ENCODE measurements around the gene CLEC3B.

Gene CLEC3B

DNA sequence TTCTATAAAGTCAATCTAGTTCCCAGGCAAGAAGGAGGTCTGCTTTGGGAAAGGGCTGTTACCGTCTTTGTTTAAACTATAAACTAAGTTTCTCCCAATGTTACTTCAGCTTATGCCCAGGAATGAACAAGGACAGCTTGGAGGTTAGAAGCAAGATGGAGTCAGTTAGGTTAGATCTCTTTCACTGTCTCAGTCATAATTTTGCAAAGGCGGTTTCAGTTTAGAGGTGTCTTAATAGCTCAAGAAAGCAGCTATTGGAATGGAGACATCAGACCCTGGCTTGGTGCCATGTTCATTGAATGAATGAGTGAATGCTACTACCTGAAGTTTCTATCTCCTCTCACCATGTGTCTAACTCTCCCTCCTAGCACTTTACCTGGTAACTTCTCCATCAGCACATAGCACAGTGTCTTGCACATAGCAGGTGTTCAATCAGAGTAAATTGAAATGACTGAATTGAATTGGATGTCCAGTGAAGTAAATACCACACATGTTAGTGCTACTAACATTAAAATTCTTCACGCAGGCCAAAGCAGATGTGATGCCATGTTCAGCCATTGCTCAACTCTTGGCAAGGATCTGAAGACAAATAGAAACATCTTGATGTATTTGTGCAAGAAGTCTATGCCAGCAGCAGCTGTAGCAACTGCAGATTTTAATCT, 28.2 kb downstream of the CLEC3B start:
- Histone ChIP-seq H3K4me1 (no peaks in the 10 kb centered on the region), H3K4me3 (no peak overlapping the region), H3K9me3 (no peaks in the 10 kb centered on the region), H3K27me3 (ENCODE audit: low read depth) (peaks cover 3% of the 10 kb centered on the region; the same call in 1 of the 2 replicates), H3K36me3 (replicated peaks) (no peaks in the 10 kb centered on the region)
- in situ Hi-C loops (cut with MboI; ENCODE audit: low sequenced_read_pairs): no loop called here
- no peak for DNase-seq (ENCODE audit: low spot score in 2 of 2)

DNA sequence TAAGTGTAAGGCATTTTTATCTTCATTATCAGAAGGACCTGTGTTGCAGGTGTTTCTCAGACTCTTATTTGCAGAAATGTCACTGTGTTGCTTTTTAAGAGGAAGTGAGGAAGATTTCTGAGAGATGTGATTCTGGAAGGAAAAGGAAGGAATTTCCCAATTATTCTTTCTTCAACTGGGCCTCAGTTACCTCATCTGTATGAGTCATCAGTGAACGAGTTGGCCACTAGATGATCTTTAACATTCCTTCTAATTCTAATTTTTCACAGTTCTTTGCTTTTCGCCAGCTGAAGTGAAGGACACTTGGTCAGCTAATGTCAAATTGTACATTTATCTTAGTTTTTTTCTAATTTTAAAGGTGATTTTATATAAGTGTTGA, 28.9 kb downstream of the CLEC3B start:
- in situ Hi-C loops (cut with MboI; ENCODE audit: low sequenced_read_pairs): no loop called here

DNA sequence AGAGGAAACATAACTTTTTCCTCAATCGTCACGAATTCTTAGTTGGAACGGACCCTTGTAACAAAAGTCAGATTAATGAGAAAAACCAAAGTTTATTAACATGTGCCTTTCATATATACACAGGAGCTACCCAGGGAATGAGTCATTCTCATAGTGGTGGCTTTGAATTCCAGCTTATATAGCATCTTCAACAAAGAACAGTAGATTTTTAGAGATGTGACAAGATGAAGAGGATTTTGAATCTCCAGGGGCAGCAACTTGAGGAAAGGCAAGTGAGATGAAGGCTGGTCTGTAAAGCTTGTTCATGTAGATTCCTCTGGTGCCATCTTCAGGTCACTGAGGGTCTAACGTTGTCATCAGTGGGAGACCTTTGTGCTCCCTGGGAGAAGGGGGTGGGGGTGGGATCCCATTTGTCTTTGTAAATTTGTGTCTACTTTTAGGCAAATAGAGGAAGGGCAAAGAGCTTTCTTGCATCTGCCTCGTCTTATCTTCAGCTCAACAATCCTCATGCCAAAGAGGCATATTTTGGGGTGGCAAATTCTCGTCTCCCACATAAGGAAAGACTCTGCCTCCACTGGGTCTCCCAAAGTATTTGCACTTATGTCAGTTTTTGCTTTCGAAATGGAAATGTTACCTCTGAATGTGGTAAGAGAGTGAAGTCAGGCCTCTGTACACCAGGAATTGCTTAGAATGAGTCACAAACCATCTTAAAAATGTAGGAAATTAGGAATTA, 29.5 kb downstream of the CLEC3B start:
- Histone ChIP-seq H3K36me3 (replicated peaks) (no peaks in the 10 kb centered on the region), H3K9me3 (no peaks in the 10 kb centered on the region), H3K27me3 (ENCODE audit: low read depth) (no peaks in the 10 kb centered on the region), H3K4me1 (no peaks in the 10 kb centered on the region), H3K4me3 (no peak overlapping the region)
- peak; percentile 13 to 29 for DNase-seq (ENCODE audit: low spot score in 2 of 2)
- in situ Hi-C loops (cut with MboI; ENCODE audit: low sequenced_read_pairs): no loop called here

More for the DNA sequence above, 28.9 kb downstream of the CLEC3B start:
- H3K4me3 ChIP-seq: no peak overlapping the region
- H3K36me3 ChIP-seq (replicated peaks): no peaks in the 10 kb centered on the region
- no peaks in the 10 kb centered on the region for H3K9me3 ChIP-seq
- DNase-seq (ENCODE audit: low spot score in 2 of 2): no peak
- no peaks in the 10 kb centered on the region for H3K27me3 ChIP-seq (ENCODE audit: low read depth)
- H3K4me1 ChIP-seq: no peaks in the 10 kb centered on the region

DNA sequence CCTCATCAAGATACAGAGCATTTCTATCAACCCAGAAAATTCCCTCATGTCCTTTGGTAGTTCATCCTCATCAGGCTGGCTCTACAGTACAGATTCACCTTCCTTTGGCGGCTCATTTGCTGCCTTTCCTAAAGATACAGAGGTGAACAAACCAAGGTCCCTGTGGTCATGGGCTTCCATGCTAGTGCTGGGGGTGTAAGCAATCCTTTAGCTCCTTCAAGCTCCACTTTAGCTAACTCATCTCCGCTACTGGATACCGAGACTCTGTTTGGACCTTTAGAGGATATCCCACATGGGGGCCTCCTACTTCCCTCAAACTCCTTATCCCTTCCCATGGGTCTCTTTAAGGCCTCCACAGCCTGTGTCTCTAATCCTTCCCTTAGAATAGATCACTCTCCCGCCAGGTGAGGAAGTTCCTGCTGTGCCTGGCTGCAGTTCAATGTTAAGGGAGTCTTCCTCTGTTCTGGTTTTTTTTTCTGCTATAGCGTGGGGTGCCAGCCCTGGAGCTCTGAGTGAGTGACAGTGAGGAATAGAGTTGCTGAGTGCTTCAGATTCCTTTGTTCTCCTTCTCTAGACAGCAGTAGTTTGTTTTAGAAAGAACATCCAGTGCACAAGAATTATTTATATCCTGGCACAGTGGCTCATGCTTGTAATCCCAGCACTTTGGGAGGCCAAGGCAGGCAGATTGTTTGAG, 30.7 kb downstream of the CLEC3B start:
- in situ Hi-C loops (cut with MboI; ENCODE audit: low sequenced_read_pairs): no loop called here
- no peaks in the 10 kb centered on the region for H3K36me3 ChIP-seq (replicated peaks)
- no peaks in the 10 kb centered on the region for H3K9me3 ChIP-seq
- no peaks in the 10 kb centered on the region for H3K27me3 ChIP-seq (ENCODE audit: low read depth)
- H3K4me3 ChIP-seq: no peak overlapping the region
- DNase-seq (ENCODE audit: low spot score in 2 of 2): no peak
- H3K4me1 ChIP-seq: no peaks in the 10 kb centered on the region

DNA sequence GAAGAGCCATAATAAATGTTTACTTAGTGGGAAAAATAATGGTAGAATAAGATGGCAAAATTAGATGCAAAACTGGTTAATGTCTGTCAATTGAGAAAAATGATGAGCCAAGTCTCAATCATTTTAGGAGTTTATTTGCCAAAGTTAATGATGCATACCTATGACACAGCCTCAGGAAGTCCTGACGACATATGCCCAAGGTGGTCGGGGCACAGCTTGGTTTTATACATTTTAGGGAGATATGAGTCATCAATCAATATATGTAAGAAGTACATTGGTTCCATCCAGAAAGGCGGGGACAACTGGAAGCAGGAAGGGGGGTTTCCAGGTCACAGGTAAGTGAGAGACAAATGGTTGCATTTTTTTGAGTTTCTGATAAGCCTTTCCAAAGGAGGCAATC, 31.5 kb downstream of the CLEC3B start:
- Histone ChIP-seq H3K4me3 (no peak overlapping the region), H3K36me3 (replicated peaks) (no peaks in the 10 kb centered on the region), H3K4me1 (no peaks in the 10 kb centered on the region), H3K27me3 (ENCODE audit: low read depth) (no peaks in the 10 kb centered on the region), H3K9me3 (no peaks in the 10 kb centered on the region)
- DNase-seq (ENCODE audit: low spot score in 2 of 2): no peak
- in situ Hi-C loops (cut with MboI; ENCODE audit: low sequenced_read_pairs): no loop called here

DNA sequence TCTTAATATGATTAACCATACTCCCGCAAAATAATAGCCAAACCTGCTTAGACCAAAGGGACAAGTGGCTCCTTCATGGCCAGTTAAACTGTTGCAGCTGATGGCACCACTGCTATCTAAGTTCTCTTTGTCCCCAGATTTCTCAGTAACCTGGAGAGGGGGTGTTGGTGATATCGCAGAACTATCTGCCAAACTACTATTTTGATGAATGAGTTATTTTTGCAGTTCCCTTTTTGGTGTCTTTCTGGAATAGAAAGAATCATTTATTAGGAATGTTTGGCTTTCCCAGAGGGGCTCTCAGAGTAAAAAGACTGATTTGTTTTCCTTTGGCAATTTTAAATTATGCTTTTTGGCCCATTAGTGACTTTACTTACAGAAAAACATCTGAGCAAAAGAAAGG, 33.0 kb downstream of the CLEC3B start:
- no peaks in the 10 kb centered on the region for H3K4me1 ChIP-seq
- no peak for DNase-seq (ENCODE audit: low spot score in 2 of 2)
- H3K36me3 ChIP-seq (replicated peaks): no peaks in the 10 kb centered on the region
- H3K4me3 ChIP-seq: no peak overlapping the region
- in situ Hi-C loops (cut with MboI; ENCODE audit: low sequenced_read_pairs): no loop called here
- no peaks in the 10 kb centered on the region for H3K27me3 ChIP-seq (ENCODE audit: low read depth)
- no peaks in the 10 kb centered on the region for H3K9me3 ChIP-seq

DNA sequence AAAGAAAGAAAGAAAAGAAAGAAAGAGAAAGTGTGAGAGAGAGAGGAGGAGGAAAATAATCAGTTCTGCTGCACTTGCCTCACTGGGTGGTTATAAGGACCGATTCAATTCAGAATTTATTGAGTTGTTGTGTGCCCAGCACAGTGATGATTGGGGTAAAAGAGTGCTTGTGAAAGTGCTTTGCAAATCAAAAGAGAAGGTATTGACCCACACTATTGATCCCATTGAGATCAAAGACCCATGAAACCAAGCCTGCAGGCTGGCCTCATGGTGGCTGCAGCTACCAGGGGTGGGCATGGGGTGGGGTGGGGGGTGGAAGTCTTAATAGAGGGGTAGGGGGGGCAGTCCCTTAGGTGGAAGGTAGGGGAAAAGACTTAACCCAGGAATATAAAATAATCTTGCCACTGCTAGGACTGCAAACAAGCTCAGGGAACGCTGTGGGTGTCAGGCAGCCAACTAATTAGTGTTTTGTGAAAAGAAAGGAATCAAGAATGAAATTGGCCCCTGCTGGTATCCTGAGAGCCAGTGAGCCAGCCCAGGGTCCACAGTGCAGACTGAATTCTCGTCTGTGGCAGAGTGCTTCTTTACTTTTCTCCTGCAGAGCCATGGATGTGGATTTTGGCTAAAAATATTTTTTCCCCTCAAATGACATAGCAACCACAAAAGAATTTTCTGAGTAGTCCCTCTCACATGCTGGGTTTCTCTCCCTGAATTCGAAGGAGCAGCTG, 34.2 kb downstream of the CLEC3B start:
- in situ Hi-C loops (cut with MboI; ENCODE audit: low sequenced_read_pairs): no loop called here
- H3K36me3 ChIP-seq (replicated peaks): no peaks in the 10 kb centered on the region
- H3K4me1 ChIP-seq: no peaks in the 10 kb centered on the region
- H3K27me3 ChIP-seq (ENCODE audit: low read depth): no peaks in the 10 kb centered on the region
- no peak overlapping the region for H3K4me3 ChIP-seq
- no peaks in the 10 kb centered on the region for H3K9me3 ChIP-seq
- DNase-seq (ENCODE audit: low spot score in 2 of 2): no peak

DNA sequence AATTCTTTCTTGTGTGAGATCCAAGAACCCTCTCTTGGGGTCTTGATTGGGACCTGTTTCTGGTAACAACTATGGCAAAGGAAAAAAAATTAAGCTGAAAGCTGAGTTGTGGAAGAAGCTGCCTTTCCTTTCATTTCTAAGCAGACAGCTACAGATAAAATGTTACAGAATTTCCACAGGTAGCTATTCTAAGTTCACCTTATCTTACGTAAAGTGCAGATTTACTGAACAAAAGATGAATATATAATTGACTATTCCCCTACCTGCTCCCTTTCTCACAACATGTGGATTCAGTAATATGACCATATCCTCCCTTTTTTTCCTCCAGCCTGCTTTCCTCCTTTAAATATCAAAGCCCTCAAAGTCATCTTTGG, 36.6 kb downstream of the CLEC3B start:
- in situ Hi-C loops (cut with MboI; ENCODE audit: low sequenced_read_pairs): no loop called here
- Histone ChIP-seq H3K27me3 (ENCODE audit: low read depth) (no peaks in the 10 kb centered on the region), H3K4me3 (no peak overlapping the region), H3K4me1 (0 out of 2 replicates have a peak, but pooled peaks cover 2% of the 10 kb centered on the region), H3K9me3 (no peaks in the 10 kb centered on the region), H3K36me3 (replicated peaks) (no peaks in the 10 kb centered on the region)
- DNase-seq (ENCODE audit: low spot score in 2 of 2): no peak

DNA sequence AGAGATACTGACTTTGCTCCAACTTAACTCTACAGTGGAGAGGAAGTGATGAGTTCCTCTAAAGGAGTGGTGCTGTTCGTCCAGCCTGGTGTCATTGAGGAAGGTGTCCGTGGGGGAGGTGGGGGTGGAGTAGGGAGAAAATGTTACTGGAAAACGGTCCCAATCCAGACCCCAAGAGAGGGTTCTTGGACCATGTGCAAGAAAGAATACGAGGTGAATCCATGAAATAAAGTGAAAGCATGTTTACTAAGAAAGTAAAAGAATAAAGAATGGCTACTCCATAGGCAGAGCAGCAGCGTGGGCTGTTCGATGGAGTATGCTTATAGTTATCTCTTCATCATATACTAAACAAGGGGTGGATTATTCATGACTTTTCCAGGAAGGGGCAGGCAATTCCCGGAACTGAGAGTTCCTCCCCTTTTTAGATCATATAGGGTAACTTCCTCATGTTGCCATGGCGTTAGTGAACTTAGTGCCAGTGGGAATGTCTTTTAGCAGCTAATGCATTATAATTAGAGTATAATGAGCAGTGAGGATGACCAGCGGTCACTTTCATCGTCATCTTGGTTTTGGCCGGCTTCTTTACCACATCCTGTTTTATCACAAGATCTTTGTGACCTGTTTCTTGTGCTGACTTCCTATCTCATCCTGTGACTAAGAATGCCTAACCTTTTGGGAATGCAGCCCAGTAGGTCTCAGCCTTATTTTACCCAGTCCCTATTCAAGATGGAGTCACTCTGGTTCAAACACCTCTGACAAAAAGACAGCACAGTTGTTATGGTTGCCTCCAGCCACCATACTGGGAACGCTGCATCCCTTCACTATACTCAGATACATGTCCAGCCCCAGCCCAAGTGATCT, 38.6 kb downstream of the CLEC3B start:
- Histone ChIP-seq H3K9me3 (no peaks in the 10 kb centered on the region), H3K36me3 (replicated peaks) (no peaks in the 10 kb centered on the region), H3K4me1 (0 out of 2 replicates have a peak, but pooled peaks cover 2% of the 10 kb centered on the region), H3K4me3 (no peak overlapping the region), H3K27me3 (ENCODE audit: low read depth) (no peaks in the 10 kb centered on the region)
- DNase-seq (ENCODE audit: low spot score in 2 of 2): no peak
- in situ Hi-C loops (cut with MboI; ENCODE audit: low sequenced_read_pairs): no loop called here

DNA sequence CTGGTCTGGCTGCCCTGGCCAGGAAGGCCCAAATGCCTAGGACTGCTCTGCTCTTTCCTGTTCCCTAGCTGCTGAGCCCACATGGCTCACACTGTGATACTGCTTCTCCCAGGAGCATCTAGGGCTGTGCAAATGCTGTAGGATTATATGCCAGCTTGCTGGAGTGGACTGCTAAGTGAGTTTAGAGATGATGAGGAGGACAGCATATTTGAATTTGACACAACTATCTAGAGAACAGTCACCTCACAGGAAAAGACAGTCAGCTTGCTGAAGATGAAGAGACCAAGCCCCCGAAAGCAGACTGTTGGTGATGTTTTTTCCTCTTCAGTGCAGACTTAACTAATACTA, 39.2 kb downstream of the CLEC3B start:
- Histone ChIP-seq H3K27me3 (ENCODE audit: low read depth) (no peaks in the 10 kb centered on the region), H3K36me3 (replicated peaks) (no peaks in the 10 kb centered on the region), H3K4me3 (no peak overlapping the region), H3K9me3 (no peaks in the 10 kb centered on the region), H3K4me1 (0 out of 2 replicates have a peak, but pooled peaks cover 2% of the 10 kb centered on the region)
- DNase-seq (ENCODE audit: low spot score in 2 of 2): no peak
- in situ Hi-C loops (cut with MboI; ENCODE audit: low sequenced_read_pairs): no loop called here

DNA sequence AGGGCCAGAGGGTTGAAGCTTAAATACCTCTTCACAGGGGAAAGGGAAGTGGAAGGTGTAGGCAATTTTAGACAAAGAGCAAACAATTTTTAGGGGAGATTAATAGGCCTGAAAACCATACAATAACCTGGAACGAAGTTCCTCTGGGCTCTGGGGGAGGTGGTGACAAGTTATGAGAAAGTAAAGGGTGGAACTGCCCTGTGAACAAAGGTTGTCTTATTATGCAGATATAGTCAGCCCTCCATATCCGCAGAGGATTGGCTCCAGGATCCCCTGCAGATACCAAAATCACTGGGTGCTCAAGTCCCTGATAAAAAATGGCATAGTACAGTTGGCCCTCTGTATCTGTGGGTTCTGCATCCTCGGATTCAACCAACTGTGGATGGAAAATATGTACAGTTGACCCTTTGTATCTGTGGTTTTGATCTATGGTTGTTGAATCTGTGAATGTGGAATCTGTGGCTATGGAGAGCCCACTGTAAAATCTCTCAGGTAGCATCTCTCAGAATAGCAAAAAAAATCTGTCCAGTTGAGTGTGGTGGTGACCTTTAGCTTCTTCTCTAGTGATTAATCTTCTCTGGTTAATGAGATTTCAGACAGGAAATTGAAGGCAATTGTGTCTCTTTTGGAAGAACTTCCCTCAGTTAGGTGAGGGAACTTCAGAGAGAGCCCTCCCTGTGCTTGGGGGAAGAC, 40.2 kb downstream of the CLEC3B start:
- Histone ChIP-seq H3K4me1 (0 out of 2 replicates have a peak, but pooled peaks cover 2% of the 10 kb centered on the region), H3K27me3 (ENCODE audit: low read depth) (no peaks in the 10 kb centered on the region), H3K9me3 (no peaks in the 10 kb centered on the region), H3K36me3 (replicated peaks) (no peaks in the 10 kb centered on the region), H3K4me3 (no peak overlapping the region)
- no peak for DNase-seq (ENCODE audit: low spot score in 2 of 2)
- in situ Hi-C loops (cut with MboI; ENCODE audit: low sequenced_read_pairs): no loop called here

DNA sequence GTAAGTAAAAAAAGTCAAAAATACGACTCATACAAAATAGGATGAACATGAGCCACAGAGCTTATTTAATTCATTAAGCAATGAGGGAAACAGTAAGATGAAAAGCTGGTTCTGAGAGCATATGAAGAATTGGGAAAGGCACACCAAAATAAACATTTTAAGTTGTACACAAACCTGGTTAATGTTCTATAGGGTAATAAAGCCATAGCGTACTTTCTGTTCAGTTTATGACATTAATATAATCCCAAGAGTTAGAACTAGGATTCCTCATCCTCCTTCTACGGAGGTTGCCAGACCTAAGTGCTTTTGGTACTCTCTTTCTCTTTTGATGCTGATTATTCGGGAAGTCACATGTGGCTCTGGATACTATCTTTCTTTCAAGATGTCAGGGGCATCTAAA, 41.4 kb downstream of the CLEC3B start:
- Histone ChIP-seq H3K4me3 (no peak overlapping the region), H3K27me3 (ENCODE audit: low read depth) (no peaks in the 10 kb centered on the region), H3K36me3 (replicated peaks) (no peaks in the 10 kb centered on the region), H3K9me3 (no peaks in the 10 kb centered on the region), H3K4me1 (0 out of 2 replicates have a peak, but pooled peaks cover 2% of the 10 kb centered on the region)
- no peak for DNase-seq (ENCODE audit: low spot score in 2 of 2)
- in situ Hi-C loops (cut with MboI; ENCODE audit: low sequenced_read_pairs): no loop called here

DNA sequence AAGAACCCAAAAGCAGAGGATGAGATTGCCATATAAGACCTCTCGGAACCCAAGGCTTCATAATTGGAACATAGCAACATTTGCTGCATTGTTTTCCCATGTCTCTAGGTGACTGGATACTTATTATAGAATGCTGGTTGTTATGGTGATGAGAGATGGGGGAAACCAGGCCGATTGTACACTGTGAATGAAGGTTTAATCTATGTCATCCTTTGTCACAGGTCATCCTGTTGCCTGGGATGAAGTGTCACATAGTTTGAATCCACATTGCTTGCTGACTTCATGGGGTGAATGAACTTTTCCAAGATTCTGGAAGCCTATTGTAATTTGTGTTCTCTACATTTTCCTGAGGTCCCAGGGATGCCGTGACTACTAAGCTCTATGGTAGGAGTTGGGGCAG, 41.8 kb downstream of the CLEC3B start:
- Histone ChIP-seq H3K4me1 (0 out of 2 replicates have a peak, but pooled peaks cover 2% of the 10 kb centered on the region), H3K4me3 (no peak overlapping the region), H3K27me3 (ENCODE audit: low read depth) (no peaks in the 10 kb centered on the region), H3K36me3 (replicated peaks) (no peaks in the 10 kb centered on the region), H3K9me3 (no peaks in the 10 kb centered on the region)
- in situ Hi-C loops (cut with MboI; ENCODE audit: low sequenced_read_pairs): no loop called here
- no peak for DNase-seq (ENCODE audit: low spot score in 2 of 2)

All from HAP-1 (cell line).